Endothelial cell of umbilical vein (primary cell): ENCODE measurements around the gene LHFPL2. TPM values are rescaled to one million over a fixed set of nuclear protein-coding genes. Genes with fewer than 3 reads are reported as not detected.

Experiments used
- BruUV-seq: library from RNA; stranded (reverse); fragments of 400-500 nt; replicated peaks from 2 replicates; lab custom pipeline; 2021; lab: Mats Ljungman, UMichigan
- CTCF ChIA-PET: fragments of 300-600, 350-600 bp; sonication (Branson Sonifier 250); formaldehyde crosslinking; loops from one replicate; lab custom pipeline; 2021; ENCODE audit warnings: antibody characterized with exemption, inconsistent platforms; lab: Charles Lee
- POLR2A ChIA-PET: fragments of 300-600, 350-600 bp; sonication (Branson Sonifier 250); formaldehyde crosslinking; loops from one replicate; lab custom pipeline; 2021; ENCODE audit warnings: antibody characterized with exemption, inconsistent platforms; lab: Charles Lee
- DNase-seq: peaks from one replicate; pipeline ENCODE4 v3.0.0-alpha.2; 2011; ENCODE audit warnings: low read depth, low spot score
- FAIRE-seq: peaks from 2 replicates; lab custom pipeline; 2011; peaks lifted over from hg19 to GRCh38; lab: Jason Lieb, UNC
- H2AFZ ChIP-seq: 2 replicates; pipeline ENCODE4 v1.6.0; 2012; ENCODE audit warnings: low read depth, low read length, control low read depth, inconsistent platforms
- H3K27ac ChIP-seq: 2 replicates; pipeline ENCODE4 v1.5.1; 2011; ENCODE audit warnings: low read depth, mild to moderate bottlenecking, control low read depth, low read length, moderate library complexity; ENCODE audit not compliant: insufficient read depth
- H3K27me3 ChIP-seq, 2 experiments: 2 replicates each; pipeline versions ENCODE4 v1.6.0 to v1.6.1; 2011; ENCODE audit warnings: low read length in 2 of 2, mixed read lengths in 1 of 2; ENCODE audit not compliant: control insufficient read depth in 2 of 2, insufficient read depth in 2 of 2
- H3K36me3 ChIP-seq, 2 experiments: 2 replicates in 1 of 2; 3 replicates in 1 of 2; pipeline ENCODE4 v1.5.1; 2011; ENCODE audit warnings: low read length in 2 of 2, mild to moderate bottlenecking in 1 of 2, moderate library complexity in 1 of 2; ENCODE audit not compliant: control insufficient read depth in 2 of 2, insufficient read depth in 2 of 2; ENCODE audit errors: extremely low read depth in 1 of 2
- H3K4me1 ChIP-seq: 3 replicates; pipeline ENCODE4 v1.5.1; 2011; ENCODE audit warnings: mild to moderate bottlenecking, low read length; ENCODE audit not compliant: control insufficient read depth, insufficient read depth; ENCODE audit errors: extremely low read depth
- H3K4me2 ChIP-seq: 2 replicates; pipeline ENCODE4 v1.6.1; 2011; ENCODE audit warnings: low read length, control low read depth, mixed read lengths; ENCODE audit not compliant: insufficient read depth
- H3K4me3 ChIP-seq, 3 experiments: fragments of 200-600 bp in 1 of 3; sonication (generic), shearing (Covaris generic) in 1 of 3; replicated peaks in 1 of 3; 2 replicates each; pipeline ENCODE4 v1.5.1; 2011 to 2016; ENCODE audit warnings: control low read depth in 3 of 3, low read length in 3 of 3, mild to moderate bottlenecking in 2 of 3, inconsistent platforms in 1 of 3, low read depth in 1 of 3, moderate library complexity in 1 of 3; ENCODE audit not compliant: insufficient read depth in 1 of 3
- H3K79me2 ChIP-seq: 2 replicates; pipeline ENCODE4 v1.6.0; 2012; ENCODE audit warnings: low read length, inconsistent platforms; ENCODE audit not compliant: control insufficient read depth, insufficient read depth
- H3K9ac ChIP-seq: replicated peaks from 2 replicates; pipeline ENCODE3; 2011; ENCODE audit warnings: low read length, control low read depth; ENCODE audit not compliant: insufficient read depth; ENCODE audit errors: extremely low read depth
- H3K9me1 ChIP-seq: replicated peaks from 3 replicates; pipeline ENCODE4 v1.6.0; 2011; ENCODE audit warnings: mild to moderate bottlenecking, low read length; ENCODE audit not compliant: control insufficient read depth, insufficient read depth; ENCODE audit errors: extremely low read depth
- H3K9me3 ChIP-seq: replicated peaks from 2 replicates; pipeline ENCODE4 v1.5.1; 2012; ENCODE audit warnings: low read length, inconsistent platforms; ENCODE audit not compliant: control insufficient read depth, insufficient read depth
- H4K20me1 ChIP-seq: replicated peaks from 2 replicates; pipeline ENCODE3; 2011; ENCODE audit warnings: mild to moderate bottlenecking, low read length; ENCODE audit not compliant: control insufficient read depth, insufficient read depth; ENCODE audit errors: extremely low read depth
- EZH2 ChIP-seq: IDR thresholded peaks from 2 replicates; pipeline ENCODE4 v1.6.1; 2012; ENCODE audit warnings: borderline replicate concordance, low read depth, mild to moderate bottlenecking, moderate library complexity, low read length, inconsistent platforms; ENCODE audit not compliant: severe bottlenecking
- FOS ChIP-seq: IDR thresholded peaks from 2 replicates; pipeline ENCODE4 v1.6.1; 2011; ENCODE audit warnings: mild to moderate bottlenecking, low read length, moderate library complexity, borderline replicate concordance; ENCODE audit not compliant: insufficient read depth
- GATA2 ChIP-seq: IDR thresholded peaks from 2 replicates; pipeline ENCODE4 v1.7.0; 2011; ENCODE audit warnings: low read depth, mild to moderate bottlenecking, moderate library complexity, mixed read lengths, low read length; ENCODE audit not compliant: insufficient read length, insufficient read depth
- JUN ChIP-seq: IDR thresholded peaks from 2 replicates; pipeline ENCODE4 v1.6.1; 2011; ENCODE audit warnings: borderline replicate concordance, low read depth; ENCODE audit not compliant: insufficient read length, insufficient read depth
- MAX ChIP-seq: IDR thresholded peaks from 2 replicates; pipeline ENCODE4 v1.6.1; 2011; ENCODE audit not compliant: insufficient read depth, insufficient read length
- MYC ChIP-seq: IDR thresholded peaks from one replicate; pipeline ENCODE4 v1.6.1; 2011; ENCODE audit warnings: mild to moderate bottlenecking, low read depth, low read length
- POLR2A ChIP-seq: IDR thresholded peaks from 2 replicates; pipeline ENCODE4 v1.6.1; 2012; ENCODE audit warnings: low read depth, mild to moderate bottlenecking, control low read depth, low read length
- POLR2AphosphoS5 ChIP-seq: IDR thresholded peaks from 2 replicates; pipeline ENCODE4 v1.6.1; 2012; ENCODE audit warnings: low read depth, mild to moderate bottlenecking, control low read depth, low read length, moderate library complexity; ENCODE audit not compliant: insufficient read depth
- dilution Hi-C: fragments of 300-500 bp; cut with MboI; formaldehyde crosslinking; loops from one replicate; pipeline ENCODE4 v1.15.0; 2019; ENCODE audit warnings: low sequenced_read_pairs; ENCODE audit not compliant: extremely low pct_ligation_motif_present
- intact Hi-C: fragments of 100-400 bp; cut with micrococcal nuclease; formaldehyde crosslinking; loops from one replicate; pipeline ENCODE4 v1.10.0; 2022
- polyA plus RNA-seq, 4 experiments: library from polyadenylated mRNA; depleted of rRNA in 3 of 4; stranded (reverse) in 3 of 4; unstranded in 1 of 4; fragments of >200 nt; gene quantifications; 2 replicates each; pipeline versions ENCODE4 v1.2.1 to v1.2.3, GENCODE V29; 2011 to 2012; ENCODE audit warnings: missing spikeins in 1 of 4
- total RNA-seq: library from RNA; stranded (reverse); gene quantifications from 2 replicates; pipeline ENCODE4 v1.2.3, GENCODE V29; 2021
- TF ChIP-seq, protein P1 (sequence below), 2 donors: IDR thresholded peaks; 1 replicate in 1 of 2; 2 replicates in 1 of 2; pipeline ENCODE4 v1.5.1; 2011; ENCODE audit warnings: low read length in 2 of 2, mild to moderate bottlenecking in 2 of 2, moderate library complexity in 2 of 2, control low read depth in 1 of 2, inconsistent platforms in 1 of 2, low read depth in 1 of 2; ENCODE audit not compliant: insufficient read depth in 1 of 2; ENCODE audit errors: extremely low read depth in 1 of 2

LHFPL2 gene
- total and polyA plus RNA-seq, 2 donors (not counting 3 experiments of a cell fraction or from before 2014, with no cell fraction given) = 9.6 to 36.3 TPM

DNA sequence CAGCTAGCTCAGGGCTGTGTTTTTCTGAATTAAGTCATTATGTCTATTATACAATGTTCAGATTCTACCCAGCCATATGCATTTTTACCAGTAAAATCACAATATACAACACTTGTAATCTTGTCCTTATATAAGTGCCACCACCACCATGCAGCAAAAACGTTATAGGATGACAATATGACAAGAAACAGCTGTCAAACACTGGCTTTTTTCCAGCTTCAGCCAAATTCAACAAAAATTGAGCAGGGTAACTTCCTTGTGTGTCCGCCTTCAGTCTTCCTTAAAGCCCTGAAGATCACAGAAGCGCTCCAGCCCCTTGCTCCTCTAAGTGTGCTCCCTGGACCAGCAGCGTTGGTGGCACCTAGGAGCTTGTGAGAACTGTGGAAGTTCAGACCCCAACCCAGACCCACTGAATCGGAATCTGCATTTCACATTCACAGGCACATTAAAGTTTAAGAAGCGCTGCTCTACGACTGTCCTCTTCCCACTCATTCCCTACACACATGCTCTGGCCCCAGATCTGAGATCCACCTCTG, 111.8 kb downstream of the LHFPL2 start:
- FAIRE-seq = no peak
- no peak for DNase-seq
- Histone ChIP-seq H3K4me3 (no peak overlapping the region), H3K9me3 (no peaks in the 10 kb centered on the region), H3K9ac (no peak overlapping the region), H3K9me1 (no peaks in the 10 kb centered on the region), H3K36me3 (no peaks in the 10 kb centered on the region), H3K27me3 (no peaks in the 10 kb centered on the region), H4K20me1 (no peaks in the 10 kb centered on the region), H3K27ac (no peak overlapping the region), H3K4me1 (peaks cover 3% of the 10 kb centered on the region), H3K79me2 (no peaks in the 10 kb centered on the region), H3K4me2 (no peak overlapping the region), H2AFZ (no peak overlapping the region)
- no peak for TF ChIP-seq MYC
- TF ChIP-seq MAX = no peak
- TF ChIP-seq JUN = no peak
- TF ChIP-seq GATA2 = no peak
- TF ChIP-seq EZH2 = no peak
- no peak for TF ChIP-seq POLR2AphosphoS5
- no peak for TF ChIP-seq POLR2A
- TF ChIP-seq, protein P1, sequence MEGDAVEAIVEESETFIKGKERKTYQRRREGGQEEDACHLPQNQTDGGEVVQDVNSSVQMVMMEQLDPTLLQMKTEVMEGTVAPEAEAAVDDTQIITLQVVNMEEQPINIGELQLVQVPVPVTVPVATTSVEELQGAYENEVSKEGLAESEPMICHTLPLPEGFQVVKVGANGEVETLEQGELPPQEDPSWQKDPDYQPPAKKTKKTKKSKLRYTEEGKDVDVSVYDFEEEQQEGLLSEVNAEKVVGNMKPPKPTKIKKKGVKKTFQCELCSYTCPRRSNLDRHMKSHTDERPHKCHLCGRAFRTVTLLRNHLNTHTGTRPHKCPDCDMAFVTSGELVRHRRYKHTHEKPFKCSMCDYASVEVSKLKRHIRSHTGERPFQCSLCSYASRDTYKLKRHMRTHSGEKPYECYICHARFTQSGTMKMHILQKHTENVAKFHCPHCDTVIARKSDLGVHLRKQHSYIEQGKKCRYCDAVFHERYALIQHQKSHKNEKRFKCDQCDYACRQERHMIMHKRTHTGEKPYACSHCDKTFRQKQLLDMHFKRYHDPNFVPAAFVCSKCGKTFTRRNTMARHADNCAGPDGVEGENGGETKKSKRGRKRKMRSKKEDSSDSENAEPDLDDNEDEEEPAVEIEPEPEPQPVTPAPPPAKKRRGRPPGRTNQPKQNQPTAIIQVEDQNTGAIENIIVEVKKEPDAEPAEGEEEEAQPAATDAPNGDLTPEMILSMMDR (IDR thresholded peaks at IDR 0.05; ENCODE audit: extremely low read depth in 1 of 2, insufficient read depth in 1 of 2, low read depth in 1 of 2, low read length in 2 of 2) = no peak
- no peak for TF ChIP-seq FOS
- ChIA-PET POLR2A (no interaction called here), CTCF (interaction anchor here (0.9 to 1.8 kb wide), 11 partner anchors 13 to 363 kb away, joined by 3 to 8 read pairs (median 4); no protein-coding TSS in a partner anchor)
- no TSS peak for BruUV-seq
- dilution Hi-C loops (no loop called here), intact Hi-C loops (loop anchor here (1.0 to 10.0 kb wide), 2 partner anchors 91 to 428 kb away; no protein-coding TSS in a partner anchor)
